Astrocyte of the spinal cord (primary cell): ENCODE results near the gene NUDT1.

Experiments
- DNase-seq: peaks from one replicate; pipeline ENCODE4 v3.0.0; 2011; ENCODE audit warnings: low read depth, low spot score
- H3K4me3 ChIP-seq: 2 replicates; pipeline ENCODE4 v1.5.1; 2011; ENCODE audit warnings: low read depth, mild to moderate bottlenecking, low read length, moderate library complexity
- in situ Hi-C: cut with HindIII; loops from 2 replicates; pipeline ENCODE4 v1.10.0; 2017; ENCODE audit warnings: low sequenced_read_pairs
- TF ChIP-seq, protein P1 (sequence below): IDR thresholded peaks from 2 replicates; pipeline ENCODE4 v1.5.1; 2012; ENCODE audit warnings: low read depth, mild to moderate bottlenecking, low read length, inconsistent platforms

The NUDT1 gene

DNA sequence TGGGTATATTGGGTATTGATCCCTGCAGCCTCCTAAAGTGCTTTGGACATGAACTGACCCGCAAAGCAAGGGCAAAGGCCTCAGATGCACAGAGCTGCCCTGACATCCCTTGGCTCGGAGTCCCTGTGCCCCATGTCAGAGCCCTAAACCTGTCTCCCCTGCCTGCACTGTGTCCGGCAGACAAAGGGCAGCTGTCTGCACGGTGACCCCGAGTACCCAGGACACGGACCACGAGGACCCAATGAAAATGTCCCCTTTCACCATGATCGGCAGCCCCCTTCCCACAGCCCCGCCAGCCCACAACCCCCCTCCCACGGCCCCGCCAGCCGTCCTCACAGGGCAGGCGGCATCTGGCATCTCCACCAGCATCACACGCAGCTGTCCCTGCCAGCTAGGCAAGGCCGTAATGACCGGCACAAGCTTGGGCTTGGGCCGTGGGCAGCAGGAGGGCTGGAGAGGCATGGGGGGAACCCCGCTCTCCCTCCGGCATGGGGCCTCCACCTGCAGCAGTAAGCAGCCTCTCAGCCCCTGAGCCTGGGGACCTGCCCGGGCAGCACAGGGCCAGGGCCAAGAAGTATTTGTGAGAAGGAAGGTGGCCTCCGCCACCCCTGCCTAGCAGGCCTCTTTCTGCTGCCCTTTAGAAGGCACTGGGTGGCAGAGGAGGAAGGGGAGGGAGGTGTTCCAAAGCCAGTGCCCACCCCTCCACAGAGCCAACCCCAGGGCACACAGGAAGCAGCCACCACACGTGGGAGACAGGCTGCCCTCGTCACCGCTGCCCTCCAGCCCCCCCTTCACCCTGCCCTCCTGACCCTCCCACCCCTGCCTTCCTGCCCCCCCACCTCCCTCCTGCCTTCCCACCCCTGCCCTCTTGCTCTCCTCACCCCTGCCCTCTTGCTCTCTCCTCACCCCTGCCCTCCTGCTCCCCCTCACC lies 10.1 kb downstream of the NUDT1 start:
- in situ Hi-C loops: no loop called here
- TF ChIP-seq, protein P1, sequence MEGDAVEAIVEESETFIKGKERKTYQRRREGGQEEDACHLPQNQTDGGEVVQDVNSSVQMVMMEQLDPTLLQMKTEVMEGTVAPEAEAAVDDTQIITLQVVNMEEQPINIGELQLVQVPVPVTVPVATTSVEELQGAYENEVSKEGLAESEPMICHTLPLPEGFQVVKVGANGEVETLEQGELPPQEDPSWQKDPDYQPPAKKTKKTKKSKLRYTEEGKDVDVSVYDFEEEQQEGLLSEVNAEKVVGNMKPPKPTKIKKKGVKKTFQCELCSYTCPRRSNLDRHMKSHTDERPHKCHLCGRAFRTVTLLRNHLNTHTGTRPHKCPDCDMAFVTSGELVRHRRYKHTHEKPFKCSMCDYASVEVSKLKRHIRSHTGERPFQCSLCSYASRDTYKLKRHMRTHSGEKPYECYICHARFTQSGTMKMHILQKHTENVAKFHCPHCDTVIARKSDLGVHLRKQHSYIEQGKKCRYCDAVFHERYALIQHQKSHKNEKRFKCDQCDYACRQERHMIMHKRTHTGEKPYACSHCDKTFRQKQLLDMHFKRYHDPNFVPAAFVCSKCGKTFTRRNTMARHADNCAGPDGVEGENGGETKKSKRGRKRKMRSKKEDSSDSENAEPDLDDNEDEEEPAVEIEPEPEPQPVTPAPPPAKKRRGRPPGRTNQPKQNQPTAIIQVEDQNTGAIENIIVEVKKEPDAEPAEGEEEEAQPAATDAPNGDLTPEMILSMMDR: no peak
- DNase-seq: no peak
- H3K4me3 ChIP-seq: no peak overlapping the region

DNA sequence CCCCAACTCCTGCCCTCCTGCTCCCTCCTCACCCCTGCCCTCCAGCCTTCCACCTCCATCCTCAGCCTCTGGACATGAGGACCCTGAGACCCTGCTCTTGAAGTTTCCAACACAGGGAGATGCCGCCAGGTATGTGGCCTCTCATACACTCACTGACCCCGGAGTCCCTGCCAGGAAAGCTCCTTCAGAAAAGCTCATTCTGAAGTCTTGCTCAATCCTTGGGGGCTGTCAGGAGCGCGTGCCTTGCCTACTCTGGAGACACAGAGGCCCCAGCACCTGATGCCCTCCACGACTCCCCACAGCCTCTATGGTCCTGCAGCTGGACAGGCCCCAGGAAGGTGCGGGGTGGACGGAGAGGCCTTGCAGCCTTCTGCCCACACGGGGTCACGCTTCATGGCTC lies 11.0 kb downstream of the NUDT1 start:
- no peak overlapping the region for H3K4me3 ChIP-seq
- in situ Hi-C loops: no loop called here
- TF ChIP-seq, protein P1: no peak
- DNase-seq: no peak

DNA sequence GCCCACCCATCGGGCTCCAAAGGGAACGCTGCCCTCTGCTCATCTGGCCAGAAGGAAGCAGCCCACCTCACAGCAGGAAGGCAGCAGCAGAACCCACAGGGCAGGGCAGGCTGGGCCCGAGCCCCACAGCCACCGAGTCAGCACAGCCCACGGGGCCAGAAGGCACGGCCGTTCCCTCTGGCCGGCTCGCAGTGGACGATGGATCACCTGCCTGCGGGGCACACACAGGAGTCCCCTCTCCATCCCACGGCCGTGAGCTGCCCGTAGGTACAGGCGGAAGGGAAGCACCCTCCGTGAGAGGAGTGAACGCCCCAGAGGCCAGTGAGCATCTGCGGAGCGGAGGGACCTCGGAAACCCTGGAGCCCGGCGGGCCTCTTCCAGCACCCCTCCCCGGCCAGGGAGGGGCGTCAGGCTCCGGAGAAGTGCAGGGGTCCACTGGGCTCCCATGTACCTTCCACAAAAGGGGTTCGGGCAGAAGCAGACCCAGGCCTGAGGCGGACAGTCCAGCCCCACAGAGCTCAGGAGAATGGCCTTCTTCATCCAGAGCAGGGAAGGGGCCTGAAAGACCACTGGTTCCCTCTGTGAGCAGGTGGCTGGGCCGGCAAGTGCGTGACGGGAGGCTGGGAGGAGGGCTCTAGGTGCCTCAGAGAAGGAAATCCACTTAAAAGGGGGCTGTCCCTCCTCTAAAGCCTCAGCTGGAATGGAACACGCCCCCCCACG lies 11.7 kb downstream of the NUDT1 start:
- in situ Hi-C loops: no loop called here
- TF ChIP-seq, protein P1: no peak
- no peak overlapping the region for H3K4me3 ChIP-seq
- DNase-seq: no peak

DNA sequence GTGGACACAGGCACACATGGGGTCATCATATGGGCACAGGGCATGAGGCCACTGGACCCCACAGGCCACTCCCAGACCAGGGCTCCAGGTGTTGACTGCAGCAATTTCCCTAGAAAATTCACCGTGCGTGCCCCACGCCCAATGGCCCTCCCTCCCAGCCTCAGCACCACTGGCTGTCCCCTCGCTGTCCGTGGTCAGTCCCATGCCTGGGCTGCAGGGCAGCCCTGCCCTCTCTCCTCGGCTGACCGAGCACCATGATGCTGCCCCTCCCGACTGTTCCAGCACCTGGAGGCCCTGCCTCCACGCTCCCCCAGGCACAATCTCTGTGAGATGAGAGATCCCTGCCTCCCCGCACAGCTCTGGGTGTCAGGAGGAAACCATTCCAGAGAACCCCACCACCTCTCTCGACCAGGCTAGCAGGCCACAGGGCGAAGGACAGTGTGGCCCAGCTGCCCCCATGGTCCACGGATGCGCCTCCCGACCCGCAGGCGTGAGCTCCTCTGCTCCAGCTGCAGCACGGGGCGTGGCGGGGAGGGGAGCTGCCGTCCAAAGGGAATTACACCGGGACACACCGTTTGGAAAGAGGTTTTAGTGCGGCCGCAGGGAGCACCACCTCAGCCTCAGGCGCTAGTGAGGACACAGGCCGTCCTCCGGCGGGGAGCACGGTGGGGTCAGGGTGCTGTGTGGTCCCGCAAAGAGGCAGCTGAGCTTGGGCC lies 12.6 kb downstream of the NUDT1 start:
- TF ChIP-seq, protein P1: no peak
- no peak for DNase-seq
- in situ Hi-C loops: no loop called here
- H3K4me3 ChIP-seq: no peak overlapping the region

DNA sequence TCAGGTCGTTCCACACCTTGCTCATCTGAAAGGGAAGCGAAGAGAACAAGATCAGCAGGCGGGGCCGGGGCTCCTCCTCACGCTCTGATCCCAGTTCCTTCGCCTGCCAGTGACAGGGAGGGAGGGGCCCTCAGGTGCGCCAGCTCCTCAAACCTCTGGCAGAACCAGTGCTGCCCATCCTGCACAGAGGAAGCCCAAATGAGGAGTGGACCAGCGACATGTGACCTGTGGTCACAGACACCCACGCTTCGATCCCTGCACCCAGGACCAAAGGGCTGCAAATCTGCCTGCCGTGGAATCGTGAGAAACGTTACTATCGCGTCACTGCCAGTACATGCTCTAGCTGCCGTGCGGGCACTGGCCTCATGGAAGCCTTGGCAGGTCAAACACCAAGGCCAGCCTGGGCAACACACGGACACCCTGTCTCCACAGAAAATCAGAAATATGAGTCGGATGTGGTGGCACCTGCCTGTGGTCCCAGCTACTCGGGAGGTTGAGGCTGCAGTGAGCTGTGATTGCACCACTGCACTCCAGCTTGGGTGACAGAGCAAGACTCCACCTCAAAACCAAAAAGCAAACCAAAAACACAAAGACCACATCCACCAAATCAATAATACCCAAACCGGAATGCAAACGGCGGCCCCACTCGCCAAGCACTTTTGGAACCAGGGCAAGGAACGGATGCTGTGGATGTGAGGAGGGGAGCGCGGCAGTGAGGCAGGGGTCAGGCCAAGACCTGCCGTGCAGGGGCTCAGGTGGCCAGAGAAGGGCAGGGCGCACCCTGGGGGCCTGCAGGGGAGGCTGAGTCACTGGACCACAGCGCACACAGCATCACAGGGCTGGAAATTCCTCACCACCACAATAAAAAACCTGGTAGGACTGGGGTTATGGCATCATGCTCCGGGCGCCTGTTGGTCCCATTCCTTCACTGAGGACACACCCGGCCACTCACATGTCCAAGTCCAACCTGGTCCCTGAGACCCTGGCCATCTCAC lies 13.4 kb downstream of the NUDT1 start:
- DNase-seq: peak; percentile 68

More for the DNA sequence above, 13.4 kb downstream of the NUDT1 start:
- no peak overlapping the region for H3K4me3 ChIP-seq
- TF ChIP-seq, protein P1: no peak
- in situ Hi-C loops: no loop called here
